Activated CD8-positive, alpha-beta T cell treated with anti-CD3 and anti-CD28 coated beads for 36 hours (primary cell): ENCODE measurements around the gene SPATS2L. TPM values are rescaled to one million over a fixed set of nuclear protein-coding genes. Genes with fewer than 3 reads are reported as not detected.

ENCODE experiments used
- ATAC-seq: fragments of 200-7000 bp; cut with Tn5 transposase; one replicate; pipeline ENCODE4 v1.10.0; 2021; ENCODE audit warnings: mild to moderate bottlenecking, moderate library complexity
- CTCF ChIA-PET: fragments of 350-600 bp; sonication (Branson Sonifier 250); formaldehyde crosslinking; loops from one replicate; lab custom pipeline; 2021; ENCODE audit warnings: antibody characterized with exemption; lab: Charles Lee
- POLR2A ChIA-PET: fragments of 350-600 bp; sonication (Branson Sonifier 250); formaldehyde crosslinking; loops from one replicate; lab custom pipeline; 2021; ENCODE audit warnings: antibody characterized with exemption; lab: Charles Lee
- DNase-seq: peaks from one replicate; pipeline ENCODE4 v3.0.0-alpha.2; 2020
- H3K27ac Mint-ChIP-seq: one replicate; pipeline ENCODE4 v1.8.0; 2021; ENCODE audit warnings: mild to moderate bottlenecking, mixed read lengths
- H3K27me3 Mint-ChIP-seq: one replicate; pipeline ENCODE4 v1.8.0; 2021; ENCODE audit warnings: mixed read lengths
- H3K36me3 Mint-ChIP-seq: one replicate; pipeline ENCODE4 v1.8.0; 2021; ENCODE audit warnings: low read depth, mixed read lengths
- H3K4me1 Mint-ChIP-seq: one replicate; pipeline ENCODE4 v1.8.0; 2021; ENCODE audit warnings: low read depth, mixed read lengths
- H3K4me3 Mint-ChIP-seq: one replicate; pipeline ENCODE4 v1.8.0; 2021; ENCODE audit warnings: mild to moderate bottlenecking, moderate library complexity, mixed read lengths
- H3K9me3 Mint-ChIP-seq: one replicate; pipeline ENCODE4 v1.8.0; 2021; ENCODE audit warnings: mixed read lengths
- CTCF ChIP-seq: fragments of 200-600 bp; IDR thresholded peaks from one replicate; pipeline ENCODE4 v1.8.0; 2022; ENCODE audit warnings: antibody characterized with exemption, mild to moderate bottlenecking
- intact Hi-C: fragments of 100-400 bp; cut with micrococcal nuclease; formaldehyde crosslinking; loops from one replicate; pipeline ENCODE4 v1.10.0; 2022
- total RNA-seq, 2 experiments: library from RNA; stranded (reverse); gene quantifications; one replicate each; pipeline ENCODE4 v1.2.3, GENCODE V29; 2021

SPATS2L gene
- total RNA-seq, 2 experiments from 2014 or later: 5.7 to 9.0 TPM

- ChIA-PET POLR2A (no interaction called here), CTCF (interaction anchor here (0.9 kb wide), 1 partner anchor 9 kb away, joined by 4 read pairs; no protein-coding TSS in a partner anchor)
- no peak for ATAC-seq
- Mint-ChIP-seq H3K27me3 (peaks cover 2% of the 10 kb centered on the region), H3K27ac (no peak overlapping the region), H3K4me3 (no peak overlapping the region), H3K9me3 (no peaks in the 10 kb centered on the region), H3K4me1 (no peaks in the 10 kb centered on the region), H3K36me3 (no peaks in the 10 kb centered on the region)
- intact Hi-C loops: no loop called here
- no peak for TF ChIP-seq CTCF
- DNase-seq: no peak
Observed at GRCh38 chr2:200367155-200367554, 60.7 kb downstream of the SPATS2L start.

- Mint-ChIP-seq H3K4me1 (peaks cover 20% of the 10 kb centered on the region), H3K27ac (no peak overlapping the region), H3K4me3 (no peak overlapping the region), H3K27me3 (peaks cover 2% of the 10 kb centered on the region), H3K36me3 (no peaks in the 10 kb centered on the region), H3K9me3 (no peaks in the 10 kb centered on the region)
- CTCF ChIA-PET: interaction anchor here (1.7 kb wide), 1 partner anchor 22 kb away, joined by 4 read pairs; no protein-coding TSS in a partner anchor
- no peak for ATAC-seq
- DNase-seq: no peak
- intact Hi-C loops: no loop called here
- POLR2A ChIA-PET: no interaction called here
- TF ChIP-seq CTCF: no peak
Observed at GRCh38 chr2:200369886-200370285, 63.4 kb downstream of the SPATS2L start.

- ATAC-seq: peak; percentile 46
- Mint-ChIP-seq H3K27me3 (no peaks in the 10 kb centered on the region), H3K36me3 (no peaks in the 10 kb centered on the region), H3K4me3 (peak overlapping the region; percentile 43), H3K4me1 (peaks cover 42% of the 10 kb centered on the region), H3K9me3 (no peaks in the 10 kb centered on the region), H3K27ac (peak overlapping the region; percentile 35)
- intact Hi-C loops: no loop called here
- no peak for DNase-seq
- POLR2A ChIA-PET: interaction anchor here (0.6 kb wide), 1 partner anchor 278 kb away, joined by 3 read pairs; no protein-coding TSS in a partner anchor
- CTCF ChIA-PET: interaction anchor here (4.1 kb wide), 1 partner anchor 98 kb away, joined by 15 read pairs; no protein-coding TSS in a partner anchor
- TF ChIP-seq CTCF: no peak
Observed at GRCh38 chr2:200373231-200373630, 66.7 kb downstream of the SPATS2L start.

GRCh38 chr2:200373973-200374416 is 67.5 kb downstream of the SPATS2L start:
- Mint-ChIP-seq H3K27me3 (no peaks in the 10 kb centered on the region), H3K4me3 (peak overlapping the region; percentile 76), H3K4me1 (peaks cover 42% of the 10 kb centered on the region), H3K27ac (peak overlapping the region; percentile 82), H3K9me3 (no peaks in the 10 kb centered on the region), H3K36me3 (no peaks in the 10 kb centered on the region)
- ChIA-PET CTCF (interaction anchor here (0.9 to 4.1 kb wide), 3 partner anchors 10 to 107 kb away, joined by 3 to 15 read pairs (median 3); no protein-coding TSS in a partner anchor), POLR2A (interaction anchor here (1.2 kb wide), 1 partner anchor 136 kb away, joined by 3 read pairs; the partner anchor contains the start of gene KCTD18)
- no peak for TF ChIP-seq CTCF
- DNase-seq (peak; percentile 58), ATAC-seq (peak; percentile 87)
- intact Hi-C loops: no loop called here
